ENCODE data around the gene GPR55. TPM values are rescaled to one million over a fixed set of nuclear protein-coding genes. Genes with fewer than 3 reads are reported as not detected.

The GPR55 gene
- polyA plus RNA-seq, 1 donor (not counting 4 experiments of a cell fraction or from before 2014, with no cell fraction given): not detected

- no peak for DNase-seq (ENCODE audit: low read depth, low spot score)
- H3K4me1 ChIP-seq (ENCODE audit: control insufficient read depth, extremely low read depth, insufficient read depth, low read length): no peaks in the 10 kb centered on the region
- no peak overlapping the region for H3K4me3 ChIP-seq (ENCODE audit: control insufficient read depth in 2 of 3, extremely low read depth in 1 of 3, insufficient read depth in 2 of 3, low read depth in 1 of 3, low read length in 3 of 3)
- TF ChIP-seq EZH2 (IDR thresholded peaks at IDR 0.05; ENCODE audit: low read length): no peak
- no peak for TF ChIP-seq CTCF (optimal IDR thresholded peaks at IDR 0.05 in 1 of 3, IDR thresholded peaks at IDR 0.05 in 1 of 3, conservative IDR thresholded peaks at IDR 0.05 in 1 of 3; ENCODE audit: extremely low read depth in 1 of 3, insufficient read depth in 2 of 3, low read length in 3 of 3)
- H4K20me1 ChIP-seq (ENCODE audit: control insufficient read depth, extremely low read depth, insufficient read depth, low read length): no peaks in the 10 kb centered on the region
- no peaks in the 10 kb centered on the region for H3K79me2 ChIP-seq (ENCODE audit: control insufficient read depth, insufficient read depth, low read length)
- H3K36me3 ChIP-seq (ENCODE audit: control insufficient read depth in 2 of 2, extremely low read depth in 1 of 2, insufficient read depth in 2 of 2, low read length in 2 of 2): no peaks in the 10 kb centered on the region
- H3K4me2 ChIP-seq (ENCODE audit: control insufficient read depth, extremely low read depth, insufficient read depth, low read depth, low read length): no peak overlapping the region
- H3K9ac ChIP-seq (ENCODE audit: control insufficient read depth, extremely low read depth, insufficient read depth, low read length): no peak overlapping the region
- peaks cover 23% of the 10 kb centered on the region for H3K27me3 ChIP-seq (ENCODE audit: control insufficient read depth, extremely low read depth, insufficient read depth, low read length)
- dilution Hi-C loops (cut with MboI; ENCODE audit: extremely low pct_ligation_motif_present, low sequenced_read_pairs): no loop called here
- H3K27ac ChIP-seq (ENCODE audit: control insufficient read depth, insufficient read depth, low read length): no peak overlapping the region
- no peak overlapping the region for H2AFZ ChIP-seq (ENCODE audit: control insufficient read depth, low read length)
- FAIRE-seq: no peak
- H3K9me3 ChIP-seq (ENCODE audit: control insufficient read depth, low read depth, low read length): no peaks in the 10 kb centered on the region
- no peaks in the 10 kb centered on the region for H3K9me1 ChIP-seq (ENCODE audit: control insufficient read depth, extremely low read depth, insufficient read depth, low read length)
Measured at GRCh38 chr2:230893338-230893737, 31.7 kb downstream of the GPR55 start.

GRCh38 chr2:230891509-230891908, 33.5 kb downstream of the GPR55 start:
- Histone ChIP-seq H3K9me3 (ENCODE audit: control insufficient read depth, low read depth, low read length) (no peaks in the 10 kb centered on the region), H3K27ac (ENCODE audit: control insufficient read depth, insufficient read depth, low read length) (no peak overlapping the region), H3K9me1 (ENCODE audit: control insufficient read depth, extremely low read depth, insufficient read depth, low read length) (no peaks in the 10 kb centered on the region), H3K27me3 (ENCODE audit: control insufficient read depth, extremely low read depth, insufficient read depth, low read length) (peaks cover 16% of the 10 kb centered on the region), H2AFZ (ENCODE audit: control insufficient read depth, low read length) (no peak overlapping the region), H3K36me3 (ENCODE audit: control insufficient read depth in 2 of 2, extremely low read depth in 1 of 2, insufficient read depth in 2 of 2, low read length in 2 of 2) (no peaks in the 10 kb centered on the region), H3K4me2 (ENCODE audit: control insufficient read depth, extremely low read depth, insufficient read depth, low read depth, low read length) (no peak overlapping the region), H3K4me3 (ENCODE audit: control insufficient read depth in 2 of 3, extremely low read depth in 1 of 3, insufficient read depth in 2 of 3, low read depth in 1 of 3, low read length in 3 of 3) (no peak overlapping the region), H3K79me2 (ENCODE audit: control insufficient read depth, insufficient read depth, low read length) (no peaks in the 10 kb centered on the region), H3K4me1 (ENCODE audit: control insufficient read depth, extremely low read depth, insufficient read depth, low read length) (no peaks in the 10 kb centered on the region), H3K9ac (ENCODE audit: control insufficient read depth, extremely low read depth, insufficient read depth, low read length) (no peak overlapping the region), H4K20me1 (ENCODE audit: control insufficient read depth, extremely low read depth, insufficient read depth, low read length) (no peaks in the 10 kb centered on the region)
- no peak for FAIRE-seq
- TF ChIP-seq CTCF (optimal IDR thresholded peaks at IDR 0.05 in 1 of 3, IDR thresholded peaks at IDR 0.05 in 1 of 3, conservative IDR thresholded peaks at IDR 0.05 in 1 of 3; ENCODE audit: extremely low read depth in 1 of 3, insufficient read depth in 2 of 3, low read length in 3 of 3) (no peak), EZH2 (IDR thresholded peaks at IDR 0.05; ENCODE audit: low read length) (no peak)
- no peak for DNase-seq (ENCODE audit: low read depth, low spot score)
- dilution Hi-C loops (cut with MboI; ENCODE audit: extremely low pct_ligation_motif_present, low sequenced_read_pairs): no loop called here
